H1 (cell line): ENCODE results near the gene MS4A7. TPM values are rescaled to one million over a fixed set of nuclear protein-coding genes. Genes with fewer than 3 reads are reported as not detected.

Experiments
- CTCF ChIA-PET: fragments of 300-600 bp; sonication (Branson Sonifier 250); formaldehyde crosslinking; loops from one replicate; lab custom pipeline; 2021; ENCODE audit not compliant: partially characterized antibody; lab: Charles Lee
- POLR2A ChIA-PET: fragments of 300-600 bp; sonication (Branson Sonifier 250); formaldehyde crosslinking; loops from one replicate; lab custom pipeline; 2021; ENCODE audit warnings: inconsistent platforms; ENCODE audit not compliant: partially characterized antibody; lab: Charles Lee
- DNase-seq, 2 experiments: peaks; one replicate each; pipeline versions ENCODE4 v3.0.0 to v3.0.0-alpha.2; 2010 to 2022; ENCODE audit warnings: low spot score in 2 of 2, low read depth in 1 of 2, mixed read lengths in 1 of 2
- FAIRE-seq: peaks from 2 replicates; lab custom pipeline; 2011; peaks lifted over from hg19 to GRCh38; lab: Jason Lieb, UNC
- H2AFZ ChIP-seq: 2 replicates; pipeline ENCODE4 v1.8.1; 2012; ENCODE audit warnings: low read length, inconsistent platforms
- H2AK5ac ChIP-seq: 2 replicates; pipeline ENCODE4 v1.6.1; 2013; ENCODE audit warnings: low read depth, low read length
- H2BK120ac ChIP-seq: replicated peaks from 2 replicates; pipeline ENCODE3; 2013; ENCODE audit warnings: low read depth, low read length, inconsistent platforms
- H2BK12ac ChIP-seq: 2 replicates; pipeline ENCODE4 v1.6.1; 2013; ENCODE audit warnings: low read depth, low read length
- H2BK15ac ChIP-seq: 2 replicates; pipeline ENCODE4 v1.6.1; 2013; ENCODE audit warnings: low read length
- H2BK20ac ChIP-seq: 2 replicates; pipeline ENCODE4 v1.6.1; 2013; ENCODE audit warnings: low read length
- H2BK5ac ChIP-seq: 2 replicates; pipeline ENCODE4 v1.6.1; 2013; ENCODE audit warnings: low read depth, low read length
- H3K14ac ChIP-seq: 2 replicates; pipeline ENCODE4 v1.6.1; 2013; ENCODE audit warnings: inconsistent platforms; ENCODE audit not compliant: insufficient read length
- H3K18ac ChIP-seq: 2 replicates; pipeline ENCODE4 v1.6.1; 2013; ENCODE audit warnings: low read length; ENCODE audit errors: extremely low read depth
- H3K23ac ChIP-seq: 2 replicates; pipeline ENCODE4 v1.6.1; 2013; ENCODE audit warnings: inconsistent platforms; ENCODE audit not compliant: insufficient read length
- H3K23me2 ChIP-seq: 2 replicates; pipeline ENCODE4 v1.6.1; 2013; ENCODE audit warnings: low read depth, low read length
- H3K27ac ChIP-seq: 2 replicates; pipeline ENCODE4 v1.6.1; 2011; ENCODE audit warnings: low read depth, low read length, inconsistent platforms
- H3K27me3 ChIP-seq, 4 experiments: replicated peaks in 1 of 4; 1 replicate in 1 of 4; 2 replicates in 3 of 4; pipeline versions ENCODE4 v1.6.1 to v1.8.1; 2011 to 2013; ENCODE audit warnings: low read length in 3 of 4, mild to moderate bottlenecking in 3 of 4, inconsistent platforms in 2 of 4, mixed read lengths in 2 of 4, moderate library complexity in 1 of 4; ENCODE audit not compliant: control insufficient read depth in 3 of 4, insufficient read depth in 3 of 4; ENCODE audit errors: extremely low read depth in 1 of 4
- H3K36me3 ChIP-seq, 4 experiments: 2 replicates each; pipeline versions ENCODE4 v1.6.1 to v1.8.1; 2011 to 2013; ENCODE audit warnings: mild to moderate bottlenecking in 4 of 4, low read length in 3 of 4, moderate library complexity in 2 of 4, control low read depth in 1 of 4, inconsistent platforms in 1 of 4; ENCODE audit not compliant: insufficient read depth in 4 of 4, control insufficient read depth in 2 of 4
- H3K4ac ChIP-seq: replicated peaks from 2 replicates; pipeline ENCODE3; 2013; ENCODE audit warnings: low read length, low read depth, mixed read lengths, inconsistent platforms; ENCODE audit not compliant: insufficient read length
- H3K4me1 ChIP-seq, 4 experiments: replicated peaks in 1 of 4; 1 replicate in 1 of 4; 2 replicates in 3 of 4; pipeline versions ENCODE4 v1.6.1 to v1.8.1; 2011 to 2013; ENCODE audit warnings: low read length in 3 of 4, inconsistent platforms in 2 of 4, mixed read lengths in 1 of 4; ENCODE audit not compliant: insufficient read depth in 4 of 4, control insufficient read depth in 3 of 4
- H3K4me2 ChIP-seq, 2 experiments: 2 replicates each; pipeline versions ENCODE4 v1.6.1 to v1.8.1; 2011 to 2013; ENCODE audit warnings: low read depth in 2 of 2, low read length in 2 of 2, control low read depth in 1 of 2, inconsistent platforms in 1 of 2, mild to moderate bottlenecking in 1 of 2; ENCODE audit not compliant: insufficient read depth in 1 of 2
- H3K4me3 ChIP-seq, 4 experiments: fragments of 200-600, 300-600 bp in 1 of 4; sonication (generic), shearing (Covaris generic), sonication (Bioruptor Twin) in 1 of 4; 2 replicates each; pipeline versions ENCODE4 v1.5.1 to v1.8.1; 2011 to 2016; ENCODE audit warnings: low read length in 4 of 4, low read depth in 3 of 4, control low read depth in 2 of 4, inconsistent platforms in 2 of 4, mild to moderate bottlenecking in 2 of 4, mixed read lengths in 1 of 4, moderate library complexity in 1 of 4; ENCODE audit not compliant: insufficient read depth in 2 of 4; ENCODE audit errors: extremely low read depth in 1 of 4
- H3K56ac ChIP-seq: replicated peaks from 2 replicates; pipeline ENCODE3; 2013; ENCODE audit warnings: low read depth, mild to moderate bottlenecking, mixed read lengths, low read length, inconsistent platforms; ENCODE audit not compliant: insufficient read length
- H3K79me1 ChIP-seq: 2 replicates; pipeline ENCODE4 v1.6.1; 2013; ENCODE audit warnings: low read depth, low read length, control low read depth
- H3K79me2 ChIP-seq, 2 experiments: 2 replicates each; pipeline versions ENCODE4 v1.6.1 to v1.8.1; 2012 to 2013; ENCODE audit warnings: low read length in 2 of 2, mild to moderate bottlenecking in 2 of 2, inconsistent platforms in 1 of 2; ENCODE audit not compliant: insufficient read depth in 2 of 2, control insufficient read depth in 1 of 2
- H3K9ac ChIP-seq, 4 experiments: replicated peaks in 1 of 4; 1 replicate in 1 of 4; 2 replicates in 3 of 4; pipeline versions ENCODE4 v1.6.1 to v1.8.1; 2011 to 2013; ENCODE audit warnings: low read depth in 3 of 4, low read length in 3 of 4, control low read depth in 2 of 4, mild to moderate bottlenecking in 2 of 4, moderate library complexity in 2 of 4, inconsistent platforms in 1 of 4; ENCODE audit errors: extremely low read depth in 1 of 4
- H3K9me3 ChIP-seq, 2 experiments: 2 replicates each; pipeline versions ENCODE4 v1.6.1 to v1.8.1; 2012 to 2013; ENCODE audit warnings: mild to moderate bottlenecking in 2 of 2, moderate library complexity in 2 of 2, control low read depth in 1 of 2, inconsistent platforms in 1 of 2, low read depth in 1 of 2, low read length in 1 of 2, mixed read lengths in 1 of 2; ENCODE audit not compliant: insufficient read depth in 2 of 2
- H4K20me1 ChIP-seq, 2 experiments: replicated peaks in 1 of 2; 2 replicates each; pipeline versions ENCODE3 to v1.8.1; 2011 to 2013; ENCODE audit warnings: inconsistent platforms in 2 of 2, low read length in 2 of 2, mild to moderate bottlenecking in 1 of 2; ENCODE audit not compliant: insufficient read depth in 2 of 2, control insufficient read depth in 1 of 2
- H4K5ac ChIP-seq: 2 replicates; pipeline ENCODE4 v1.6.1; 2013; ENCODE audit warnings: low read length, low read depth, mixed read lengths, inconsistent platforms; ENCODE audit not compliant: insufficient read length
- H4K8ac ChIP-seq: 2 replicates; pipeline ENCODE4 v1.8.0; 2013; ENCODE audit warnings: mild to moderate bottlenecking, moderate library complexity, low read length, inconsistent platforms; ENCODE audit not compliant: insufficient read depth; ENCODE audit errors: extremely low read depth
- H4K91ac ChIP-seq: replicated peaks from 2 replicates; pipeline ENCODE3; 2013; ENCODE audit warnings: low read length, mixed read lengths, inconsistent platforms; ENCODE audit not compliant: insufficient read length
- CBX8 ChIP-seq: fragments of 300-800, 300-1000 bp; sonication (generic); IDR thresholded peaks from 2 replicates; pipeline ENCODE4 v1.7.1; 2016; ENCODE audit warnings: low read depth, low read length, borderline replicate concordance
- CEBPB ChIP-seq: IDR thresholded peaks from 2 replicates; pipeline ENCODE4 v1.6.1; 2012; ENCODE audit warnings: low read depth, low read length
- PHF8 ChIP-seq: fragments of 200-600 bp; sonication (generic); conservative IDR thresholded peaks from 2 replicates; pipeline ENCODE4 v1.7.1; 2012; ENCODE audit warnings: low read depth, mild to moderate bottlenecking, inconsistent platforms, low read length, moderate library complexity
- POU5F1 ChIP-seq: IDR thresholded peaks from 2 replicates; pipeline ENCODE4 v1.6.1; 2011; ENCODE audit warnings: low read depth, mild to moderate bottlenecking, low read length, moderate library complexity
- TAF7 ChIP-seq: optimal IDR thresholded peaks from 2 replicates; pipeline ENCODE3; 2011; ENCODE audit warnings: low read depth, mild to moderate bottlenecking, inconsistent platforms, low read length, moderate library complexity, borderline replicate concordance
- WGBS, 2 experiments: shearing (Covaris generic) in 1 of 2; methylation state at CpG; one replicate each; pipeline versions ENCODE4 v1.1.6 to v1.1.7; 2013 to 2015; ENCODE audit warnings: low lambda C conversion rate in 2 of 2, mixed read lengths in 2 of 2, inconsistent platforms in 1 of 2, low coverage in 1 of 2, missing lambda C conversion rate in 1 of 2; ENCODE audit not compliant: insufficient replicate concordance in 2 of 2, insufficient coverage in 1 of 2, insufficient read length in 1 of 2; ENCODE audit errors: extremely low coverage in 1 of 2, missing lambda C conversion rate in 1 of 2; 5-methylcytosine and 5-hydroxymethylcytosine counted together
- polyA plus RNA-seq, 7 experiments: library from polyadenylated mRNA; depleted of rRNA in 3 of 7; stranded (reverse) in 5 of 7; unstranded in 2 of 7; fragments of >200 nt in 5 of 7; fragments of 200-250 nt in 2 of 7; gene quantifications; 1 replicate in 5 of 7; 2 replicates in 1 of 7; 4 replicates in 1 of 7; pipeline versions ENCODE4 v1.2.1 to v1.2.3, GENCODE V29; 2011 to 2013; ENCODE audit warnings: missing spikeins in 2 of 7, mixed read lengths in 2 of 7
- total RNA-seq: library from RNA; stranded (reverse); fragmentation: NEBNext Ultra II Directional; extraction: Animal tissue kit (Norgen Biotek cat#: 25700); gene quantifications from 2 replicates; pipeline ENCODE4 v1.2.1, GENCODE V29; 2021

Gene MS4A7
- total and polyA plus RNA-seq, 2 of the 8 experiments (the other 6 are each of a cell fraction or from before 2014, with no cell fraction given): not detected

DNA sequence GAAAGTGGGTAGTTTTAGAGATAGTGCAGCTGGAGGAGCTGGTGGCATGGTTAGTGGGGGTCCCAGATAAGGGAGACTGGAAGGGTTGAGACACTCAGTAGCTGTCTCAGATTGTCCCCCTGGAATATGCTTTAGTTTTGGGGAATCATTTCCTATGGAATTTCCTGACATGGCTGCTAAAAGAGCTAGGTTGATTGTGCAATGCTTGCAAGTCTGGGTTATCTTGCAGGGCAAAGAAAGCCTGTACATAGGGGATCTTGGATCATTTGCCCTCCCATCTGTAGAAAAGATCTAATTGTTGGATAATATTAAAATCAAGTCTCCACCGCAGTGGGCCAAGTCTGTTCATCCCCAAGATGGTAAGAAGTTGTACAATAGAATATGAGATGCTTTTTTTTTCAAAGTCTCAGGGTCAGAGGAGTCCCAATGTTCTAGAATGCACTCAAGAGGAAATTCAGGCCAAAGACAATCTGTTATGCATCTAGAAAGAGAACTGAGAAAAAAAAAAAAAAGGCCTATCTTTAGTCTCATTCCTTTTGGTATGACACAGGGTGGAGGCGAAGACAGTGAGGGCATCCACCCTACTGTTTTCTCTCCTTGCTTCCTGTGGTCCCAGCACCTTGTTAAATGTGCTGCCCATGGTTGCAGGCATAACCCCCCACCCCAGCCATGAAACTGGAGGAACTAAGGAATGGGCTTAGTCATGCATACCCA is 31.1 kb upstream of the MS4A7 start:
- WGBS, 2 experiments: 83% methylated on average over 2 of the region's 2 CpGs; no CpG with 5 or more reads in 1 of the 2 experiments
- H3K18ac ChIP-seq: no peak overlapping the region
- H3K4me1 ChIP-seq: peaks cover 0 to 3% (median 0%) of the 10 kb centered on the region in 4 experiments; a peak in 1 of 7 replicates
- no peak overlapping the region for H4K8ac ChIP-seq
- H3K27ac ChIP-seq: no peak overlapping the region
- no peaks in the 10 kb centered on the region for H3K79me2 ChIP-seq
- no peak for TF ChIP-seq PHF8
- TF ChIP-seq CBX8: no peak
- TF ChIP-seq POU5F1: no peak
- no peak for TF ChIP-seq TAF7
- TF ChIP-seq CEBPB: no peak; the same call in 1 of the 2 replicates
- no peaks in the 10 kb centered on the region for H3K79me1 ChIP-seq
- H2BK15ac ChIP-seq: no peak overlapping the region; the same call in 1 of the 2 replicates
- no peak overlapping the region for H2BK5ac ChIP-seq
- H4K20me1 ChIP-seq: no peaks in the 10 kb centered on the region
- H3K4me3 ChIP-seq: no peak overlapping the region
- no peak overlapping the region for H2AFZ ChIP-seq
- CTCF ChIA-PET: interaction anchor here (0.8 to 8.4 kb wide), 11 partner anchors 13 to 416 kb away, joined by 3 to 115 read pairs (median 7); no protein-coding TSS in a partner anchor
- no peak overlapping the region for H2BK12ac ChIP-seq
- H3K9me3 ChIP-seq: no peaks in the 10 kb centered on the region
- H2BK120ac ChIP-seq: no peak overlapping the region
- DNase-seq (no peak), FAIRE-seq (no peak)
- no peaks in the 10 kb centered on the region for H3K36me3 ChIP-seq
- H3K4me2 ChIP-seq: no peak overlapping the region
- H3K56ac ChIP-seq: no peak overlapping the region
- no peaks in the 10 kb centered on the region for H3K27me3 ChIP-seq
- H3K23ac ChIP-seq: no peak overlapping the region
- POLR2A ChIA-PET: no interaction called here
- H4K5ac ChIP-seq: no peak overlapping the region
- H2AK5ac ChIP-seq: no peak overlapping the region
- no peaks in the 10 kb centered on the region for H3K23me2 ChIP-seq
- H3K4ac ChIP-seq: no peak overlapping the region
- no peak overlapping the region for H4K91ac ChIP-seq
- H3K14ac ChIP-seq: no peak overlapping the region
- H2BK20ac ChIP-seq: no peak overlapping the region
- no peak overlapping the region for H3K9ac ChIP-seq
